ENCODE results near the gene SLC2A9. TPM values are rescaled to one million over a fixed set of nuclear protein-coding genes. Genes with fewer than 3 reads are reported as not detected.

SLC2A9 gene
- total and polyA plus RNA-seq, 2 of the 8 experiments (the other 6 are each of a cell fraction or from before 2014, with no cell fraction given): 0.20 to 0.26 TPM

DNA sequence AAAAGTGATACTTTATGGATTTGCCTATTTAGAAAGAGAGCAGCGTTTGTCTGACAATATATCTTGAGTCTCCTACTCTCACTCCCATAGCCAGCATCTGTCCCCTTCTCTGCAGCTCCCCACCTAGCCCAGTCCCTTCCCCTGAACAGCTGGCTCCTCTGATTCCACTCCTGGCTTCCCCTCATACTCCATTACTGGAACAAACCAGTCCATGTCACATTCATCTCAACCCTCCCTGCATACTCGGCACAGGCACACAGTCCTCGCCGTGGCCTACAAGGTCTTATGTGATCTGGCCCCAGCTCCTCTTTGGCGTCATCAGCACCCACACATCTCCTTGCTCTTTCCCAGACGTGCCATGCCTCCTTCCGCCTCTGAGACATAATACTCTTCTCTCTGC, 36.7 kb downstream of the SLC2A9 start (continued):
- TF ChIP-seq EGR1 (IDR thresholded peaks at IDR 0.05; ENCODE audit: borderline replicate concordance, low read depth, low read length) (no peak), CHD1 (IDR thresholded peaks at IDR 0.05; ENCODE audit: low read depth, low read length) (no peak), PHF8 (conservative IDR thresholded peaks at IDR 0.05; ENCODE audit: low read depth, low read length) (no peak), NANOG (IDR thresholded peaks at IDR 0.05; ENCODE audit: insufficient read depth, low read depth, low read length, poor library complexity, severe bottlenecking) (no peak), POU5F1 (IDR thresholded peaks at IDR 0.05; ENCODE audit: low read depth, low read length) (no peak)
